K562 (cell line): ENCODE data around the gene MPI. TPM values are rescaled to one million over a fixed set of nuclear protein-coding genes. Genes with fewer than 3 reads are reported as not detected.
A peak's percentile ranks its signal among the peaks of the same experiment; 100 is the strongest.

Source experiments
- AFF4 ChIP-seq: sonication (generic); formaldehyde crosslinking; IDR thresholded peaks from 2 replicates; pipeline ENCODE4 v1.8.0; 2023; ENCODE audit warnings: mild to moderate bottlenecking, missing genetic modification reagents
- BCL6 ChIP-seq: fragments of 250-450 bp; sonication (Bioruptor Pico); IDR thresholded peaks from 2 replicates; pipeline ENCODE4 v1.4.0; 2020
- CBFA2T2 ChIP-seq: fragments of 450-650 bp; conservative IDR thresholded peaks from 2 replicates; pipeline ENCODE4 v1.6.1; 2017; ENCODE audit warnings: mild to moderate bottlenecking
- CEBPB ChIP-seq: fragments of 450-650 bp; IDR thresholded peaks from 2 replicates; pipeline ENCODE4 v1.6.1; 2016; ENCODE audit warnings: missing genetic modification characterization, missing compliant biosample characterization
- FOXA1 ChIP-seq: fragments of 450-650 bp; IDR thresholded peaks from 2 replicates; pipeline ENCODE4 v1.6.1; 2016; ENCODE audit warnings: mild to moderate bottlenecking, borderline replicate concordance
- FUS ChIP-seq: fragments of 200-400 bp; formaldehyde crosslinking; optimal IDR thresholded peaks from 2 replicates; pipeline ENCODE3; 2017; ENCODE audit warnings: low read depth, low read length
- HDAC6 ChIP-seq: IDR thresholded peaks from 2 replicates; pipeline ENCODE4 v1.6.1; 2012; ENCODE audit warnings: low read depth, mild to moderate bottlenecking, control low read depth, inconsistent platforms, low read length, moderate library complexity
- HDGF ChIP-seq: fragments of 450-650 bp; IDR thresholded peaks from 2 replicates; pipeline ENCODE4 v1.6.1; 2016
- HINFP ChIP-seq: fragments of 450-650 bp; conservative IDR thresholded peaks from 2 replicates; pipeline ENCODE4 v1.6.1; 2016; ENCODE audit warnings: missing genetic modification characterization, low read depth, mild to moderate bottlenecking, control low read depth, missing compliant biosample characterization
- KAT7 ChIP-seq: sonication (generic); formaldehyde crosslinking; IDR thresholded peaks from 2 replicates; pipeline ENCODE4 v1.8.0; 2022; ENCODE audit warnings: missing genetic modification reagents, mild to moderate bottlenecking, borderline replicate concordance
- KDM4B ChIP-seq, 2 experiments: fragments of 450-650 bp in 1 of 2; sonication (generic) in 1 of 2; IDR thresholded peaks; 2 replicates each; pipeline ENCODE4 v1.6.1; 2016 to 2017; ENCODE audit warnings: borderline replicate concordance in 2 of 2, antibody characterized with exemption in 1 of 2, low read depth in 1 of 2, mild to moderate bottlenecking in 1 of 2
- MAFG ChIP-seq: fragments of 450-650 bp; conservative IDR thresholded peaks from 2 replicates; pipeline ENCODE4 v1.6.1; 2016; ENCODE audit warnings: missing genetic modification characterization, missing compliant biosample characterization
- MIER1 ChIP-seq: fragments of 450-650 bp; IDR thresholded peaks from 2 replicates; pipeline ENCODE4 v1.6.1; 2016; ENCODE audit warnings: antibody characterized with exemption, mild to moderate bottlenecking, low read depth
- NFE2 ChIP-seq: IDR thresholded peaks from 2 replicates; pipeline ENCODE4 v1.6.1; 2014; ENCODE audit warnings: antibody characterized with exemption, low read depth
- RBM15 ChIP-seq: fragments of 200-400 bp; formaldehyde crosslinking; IDR thresholded peaks from 2 replicates; pipeline ENCODE4 v1.6.1; 2018; ENCODE audit warnings: mild to moderate bottlenecking, low read length, moderate library complexity; ENCODE audit not compliant: insufficient read depth
- SIN3A ChIP-seq, 2 experiments: fragments of 150-350 bp in 1 of 2; IDR thresholded peaks; 2 replicates each; pipeline ENCODE4 v1.6.1; 2011 to 2016; ENCODE audit warnings: borderline replicate concordance in 2 of 2, low read depth in 2 of 2, low read length in 2 of 2, mild to moderate bottlenecking in 2 of 2, moderate library complexity in 2 of 2; ENCODE audit not compliant: control insufficient read depth in 1 of 2
- SMARCA5 ChIP-seq: fragments of 450-650 bp; IDR thresholded peaks from 2 replicates; pipeline ENCODE4 v1.6.1; 2016
- SREBF2 ChIP-seq: sonication (generic); formaldehyde crosslinking; IDR thresholded peaks from 2 replicates; pipeline ENCODE4 v1.4.0; 2020; ENCODE audit warnings: mild to moderate bottlenecking, missing genetic modification reagents
- ZBTB2 ChIP-seq: fragments of 450-650 bp; IDR thresholded peaks from 2 replicates; pipeline ENCODE4 v1.6.1; 2016; ENCODE audit warnings: antibody characterized with exemption
- ZNF133 ChIP-seq: fragments of 250-450 bp; sonication (Bioruptor Pico); IDR thresholded peaks from 2 replicates; pipeline ENCODE4 v1.4.0; 2020; ENCODE audit warnings: mild to moderate bottlenecking
- ZNF224 ChIP-seq: sonication (generic); formaldehyde crosslinking; IDR thresholded peaks from 2 replicates; pipeline ENCODE4 v1.8.0; 2022; ENCODE audit warnings: mild to moderate bottlenecking, missing genetic modification reagents
- ZNF589 ChIP-seq: fragments of 200-800 bp; sonication (Bioruptor generic); IDR thresholded peaks from 2 replicates; pipeline ENCODE4 v1.6.1; 2016; ENCODE audit warnings: low read depth, missing genetic modification characterization, missing compliant biosample characterization
- ZNF764 ChIP-seq: fragments of 250-450 bp; sonication (Bioruptor Pico); IDR thresholded peaks from 2 replicates; pipeline ENCODE4 v1.4.0; 2020; ENCODE audit warnings: low read depth, mild to moderate bottlenecking, moderate library complexity
- polyA plus RNA-seq, 8 experiments: library from polyadenylated mRNA; depleted of rRNA in 4 of 8; stranded (reverse) in 5 of 8; unstranded in 3 of 8; fragments of >200 nt; fragmentation: Nextera tagmentation in 2 of 8; fragmentation: Illumina TruSeq in 1 of 8; extraction: Ambion mirVana in 2 of 8; extraction: Trizol in 1 of 8; gene quantifications; 2 replicates each; pipeline versions ENCODE4 v1.2.1 to v1.2.3, GENCODE V29; 2011 to 2014; ENCODE audit warnings: inconsistent platforms in 1 of 8, missing spikeins in 1 of 8
- total RNA-seq, 7 experiments: library from RNA; depleted of rRNA in 6 of 7; stranded (reverse); fragments of >200 nt in 6 of 7; fragmentation: Illumina TruSeq in 2 of 7; extraction: Trizol in 2 of 7; gene quantifications; 2 replicates each; pipeline versions ENCODE4 v1.2.1 to v1.2.3, GENCODE V29; 2011 to 2021; ENCODE audit warnings: low replicate concordance in 1 of 7

The MPI gene
- total and polyA plus RNA-seq, 9 of the 15 experiments (the other 6 are each of a cell fraction or from before 2014, with no cell fraction given) = 30.7 to 105 (median 40.5) TPM

GRCh38 chr15:74842581-74843444, 47.0 kb upstream of the MPI start, which contains the start of gene ULK3 (continued):
- TF ChIP-seq AFF4 (CRISPR knock-in tag) (peak; percentile 61), SREBF2 (CRISPR knock-in tag) (no peak), CEBPB (no peak), SIN3A (IDR thresholded peaks at IDR 0.05; ENCODE audit: borderline replicate concordance in 2 of 2, control insufficient read depth in 1 of 2, low read depth in 2 of 2, low read length in 2 of 2) (peak in 1 of 2 experiments; percentile 94; a peak in 1 of 4 replicates), HINFP (tag) (no peak), ZBTB2 (no peak), ZNF133 (no peak), BCL6 (CRISPR knock-in tag) (no peak), FOXA1 (no peak), FUS (peak; percentile 93), RBM15 (no peak), SMARCA5 (no peak), MIER1 (no peak), HDAC6 (no peak), HDGF (no peak), ZNF764 (CRISPR knock-in tag) (no peak), MAFG (tag) (no peak), KAT7 (CRISPR knock-in tag) (peak; percentile 65; the same call in 1 of the 2 replicates), ZNF224 (CRISPR knock-in tag) (no peak), CBFA2T2 (peak; percentile 46), NFE2 (no peak), KDM4B (IDR thresholded peaks at IDR 0.05; ENCODE audit: borderline replicate concordance in 2 of 2, low read depth in 1 of 2) (peak in 1 of 2 experiments; percentile 49; a peak in 1 of 4 replicates), ZNF589 (0 out of 2 replicates have a peak, but pooled peaks have one; percentile 51)
